HG02623 (cell line): ENCODE measurements around the gene ZNF785.
A peak's percentile ranks its signal among the peaks of the same experiment; 100 is the strongest.

Experiments used
- ATAC-seq: cut with Tn5 transposase; IDR thresholded peaks from one replicate; pipeline ENCODE4 v1.9.1; 2021; ENCODE audit warnings: moderate library complexity; ENCODE audit not compliant: unreplicated experiment

The ZNF785 gene

DNA sequence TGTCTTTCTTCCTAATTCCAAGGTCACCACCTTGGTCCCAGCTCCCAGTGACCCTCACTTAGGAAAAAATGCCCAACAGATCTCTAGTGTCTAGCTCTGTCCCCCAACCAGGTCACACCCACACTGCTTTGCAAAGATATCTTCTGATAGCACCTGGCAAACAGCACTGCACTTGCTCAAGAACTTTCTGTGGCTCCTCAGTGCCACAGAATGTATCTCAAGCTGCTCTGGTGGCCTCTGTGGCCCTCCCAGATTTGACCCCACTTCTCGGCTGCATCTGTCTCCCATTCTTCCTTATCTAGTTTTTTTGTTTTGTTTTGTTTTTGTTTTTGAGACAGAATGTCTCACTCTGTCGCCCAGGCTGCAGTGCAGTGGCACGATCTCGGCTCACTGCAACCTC, 19.0 kb downstream of the ZNF785 start:
- ATAC-seq, result no peak

DNA sequence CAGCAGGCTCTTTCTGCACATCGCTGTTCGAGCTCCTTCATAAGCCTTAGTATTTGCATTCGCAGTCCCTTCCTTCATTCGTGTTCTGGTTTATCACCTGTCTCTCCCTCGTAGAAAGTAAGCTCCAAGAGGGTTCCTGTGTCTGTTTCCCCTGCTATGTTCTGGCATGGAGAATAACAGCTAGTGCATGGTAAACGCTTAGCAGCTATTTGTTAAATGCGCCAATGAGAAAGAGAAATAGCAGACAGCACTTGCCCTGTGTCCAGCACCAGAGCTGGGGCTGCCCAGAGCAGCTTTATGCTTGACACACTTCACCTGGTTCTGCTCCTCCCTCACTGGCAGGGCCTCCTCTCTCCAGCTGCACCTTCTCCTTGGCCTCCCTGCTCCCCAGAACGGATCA, 19.5 kb downstream of the ZNF785 start:
- ATAC-seq, result no peak

DNA sequence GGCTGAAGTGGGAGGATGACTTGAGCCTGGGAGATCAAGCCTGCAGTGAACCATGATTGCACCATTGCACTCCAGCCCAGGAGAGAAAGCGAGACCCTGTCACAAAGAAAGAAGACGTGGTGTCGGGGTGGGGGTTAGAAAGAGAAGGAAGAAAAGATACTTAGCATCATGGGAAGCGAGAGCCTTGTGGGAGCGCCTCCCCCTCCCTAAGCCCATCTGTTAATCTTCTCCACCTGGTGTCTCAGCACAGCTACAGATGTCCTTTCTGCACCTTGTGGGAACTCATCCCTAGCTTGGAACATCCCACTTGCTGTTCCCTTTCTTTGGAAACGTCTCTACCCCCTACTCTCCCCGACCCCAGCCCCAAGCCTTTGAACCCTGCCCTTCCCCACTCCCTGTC, 20.0 kb downstream of the ZNF785 start:
- ATAC-seq, result no peak

DNA sequence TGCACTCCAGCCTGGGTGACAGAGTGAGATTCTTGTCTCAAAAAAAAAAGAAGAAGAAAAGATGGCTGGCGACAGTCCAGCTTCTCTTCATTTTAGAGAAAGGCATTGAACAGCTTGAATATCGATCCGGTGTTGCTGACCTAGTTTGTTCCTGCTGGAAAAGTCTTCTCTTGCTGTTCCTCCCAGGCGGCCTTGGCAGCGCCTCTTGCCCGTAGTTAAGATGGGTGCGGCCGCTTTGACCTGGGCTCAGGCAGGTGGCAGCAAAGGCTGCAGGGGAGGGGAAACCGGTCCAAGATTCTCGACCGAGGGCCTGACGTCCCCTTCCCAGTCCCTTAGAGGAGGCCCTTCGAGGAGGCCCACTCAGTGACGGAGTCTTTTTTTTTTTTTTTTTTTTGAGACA, 23.5 kb downstream of the ZNF785 start:
- ATAC-seq, result no peak

DNA sequence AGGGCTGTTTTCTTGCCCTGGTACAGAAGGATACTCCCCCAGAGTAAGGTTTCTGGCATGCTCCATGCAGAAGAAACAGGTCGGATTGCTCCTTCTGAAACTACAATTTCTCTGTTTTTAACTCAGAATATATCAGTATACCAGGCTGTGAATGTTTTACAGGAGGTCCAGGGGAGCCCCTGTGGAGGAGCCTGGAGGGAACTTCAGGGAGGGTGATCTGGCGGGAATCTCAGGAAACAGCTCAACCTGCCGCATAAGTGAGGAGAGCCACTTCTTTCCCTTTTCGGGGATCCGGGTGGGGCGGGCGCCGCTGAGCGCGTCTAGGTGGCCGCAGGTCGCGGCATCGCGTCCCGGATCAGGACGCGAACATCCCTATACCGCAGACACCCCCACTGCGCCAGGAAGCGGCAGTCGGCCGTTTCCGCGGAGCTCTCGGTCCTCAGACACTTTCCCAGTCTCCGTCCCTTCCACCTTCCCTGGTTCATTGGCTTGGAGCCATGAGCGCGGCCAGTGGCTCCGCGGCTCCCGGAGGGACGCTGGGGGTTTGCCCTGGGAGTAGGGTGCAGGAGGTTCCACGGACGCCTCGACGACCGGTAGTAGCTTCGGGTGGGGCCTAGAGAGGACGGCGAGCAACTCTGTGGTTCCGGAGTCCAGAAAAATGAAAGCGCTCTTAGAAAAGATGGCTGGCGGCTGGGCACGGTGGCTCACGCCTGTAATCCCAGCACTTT, 24.2 kb downstream of the ZNF785 start:
- ATAC-seq, result no peak

DNA sequence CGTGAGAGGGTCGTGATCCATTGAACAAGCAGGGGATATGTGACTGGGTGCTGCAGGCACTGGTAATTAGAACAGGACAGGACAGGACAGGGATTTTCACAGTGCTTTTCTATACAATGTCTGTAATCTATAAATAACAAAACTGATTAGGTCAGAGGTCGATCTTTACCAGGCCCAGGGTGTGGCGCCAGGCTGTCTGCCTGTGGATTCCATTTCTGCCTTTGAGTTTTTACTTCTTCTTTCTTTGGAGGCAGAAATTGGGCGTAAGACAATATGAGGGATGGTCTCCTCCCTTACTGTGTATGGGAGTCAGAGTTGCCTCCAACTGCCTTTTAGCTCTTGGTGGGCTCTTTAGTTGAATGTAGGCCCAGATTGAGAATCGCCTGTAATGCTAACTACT, 25.8 kb downstream of the ZNF785 start:
- ATAC-seq, result no peak

DNA sequence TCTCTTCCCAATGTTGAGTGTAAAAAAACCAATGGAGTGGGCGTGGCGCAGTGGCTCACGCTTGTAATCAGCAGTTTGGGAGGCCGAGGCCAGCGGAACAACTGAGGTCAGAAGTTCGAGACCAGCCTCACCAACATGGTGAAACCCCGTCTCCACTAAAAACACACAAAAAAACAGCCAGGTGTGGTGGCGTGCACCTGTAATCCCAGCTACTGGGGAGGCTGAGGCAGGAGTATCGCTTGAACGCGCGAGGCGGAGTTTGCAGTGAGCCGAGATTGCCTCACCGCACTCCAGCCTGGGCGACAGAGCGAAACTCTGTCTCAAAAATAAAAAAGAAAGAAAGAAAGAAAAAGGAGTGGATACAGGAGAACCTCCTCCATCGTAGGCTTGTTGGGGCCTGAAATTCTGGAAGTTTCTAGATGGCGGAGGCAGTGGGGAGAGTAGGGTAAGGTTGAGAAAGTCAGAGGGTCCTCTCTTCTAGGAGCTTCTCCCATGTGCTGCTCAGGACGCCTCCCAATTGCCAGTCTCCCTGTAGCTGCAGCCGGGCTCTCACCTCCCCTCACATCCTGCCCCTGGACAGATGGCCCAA, 26.6 kb downstream of the ZNF785 start:
- no peak for ATAC-seq

DNA sequence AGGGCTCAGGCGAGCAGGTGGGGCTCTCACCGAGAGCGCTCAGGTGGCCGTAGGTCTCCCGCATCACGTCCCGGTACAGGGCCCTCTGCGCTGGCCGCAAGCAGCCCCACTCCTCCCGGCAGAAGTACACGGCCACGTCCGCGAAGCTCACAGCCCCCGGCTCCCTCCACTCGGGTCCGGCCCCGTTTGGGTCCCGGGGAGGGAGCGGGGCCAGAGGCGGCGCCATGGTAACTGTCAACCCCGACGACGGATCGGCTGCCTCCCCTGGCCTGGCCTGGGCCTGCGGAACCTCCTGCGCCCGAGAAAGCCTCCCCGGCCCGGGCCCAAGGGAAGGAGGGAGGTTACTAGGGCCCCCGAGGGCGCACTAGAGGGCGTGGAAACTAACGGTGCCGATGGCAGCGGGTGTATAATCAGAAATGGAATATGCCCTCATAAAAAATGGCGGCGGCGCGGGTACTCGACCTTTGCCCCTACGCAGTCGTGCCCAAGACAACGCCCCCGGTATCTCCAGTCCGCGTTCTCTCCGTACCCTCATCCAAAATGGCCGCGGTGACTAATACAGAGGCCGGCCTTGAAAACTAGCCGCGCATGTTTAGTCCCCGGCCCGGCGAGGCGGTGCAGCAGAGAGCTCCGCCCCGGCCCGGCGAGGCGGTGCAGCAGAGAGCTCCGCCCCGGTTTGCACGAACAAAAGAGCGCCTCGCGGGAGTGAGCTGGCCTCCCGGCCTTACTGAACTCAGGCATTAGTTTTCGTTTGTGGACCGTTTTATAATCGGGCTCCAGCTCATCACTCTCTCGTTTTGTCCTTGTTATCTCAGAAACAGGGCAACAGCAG, 27.3 kb downstream of the ZNF785 start, which contains the start of gene ZNF764:
TSS of gene ZNF764 (minus strand) at position 418 of the 832 bp plus-strand sequence. CDS start at position 226, 192 bp downstream.
- ATAC-seq, result peak; percentile 79

DNA sequence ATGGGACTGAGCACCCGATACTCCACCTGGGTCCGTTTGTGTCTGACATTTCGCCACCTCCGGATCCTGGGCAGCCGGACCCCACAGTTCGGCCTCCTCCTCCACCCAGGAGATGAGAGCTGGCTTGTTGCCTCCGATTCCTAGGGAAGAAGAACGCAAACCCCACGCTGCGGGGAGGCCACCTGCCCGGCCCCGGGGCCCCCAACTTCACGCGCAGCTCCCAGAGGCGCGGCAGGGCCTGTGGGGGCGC, 27.9 kb downstream of the ZNF785 start:
- ATAC-seq, result no peak

DNA sequence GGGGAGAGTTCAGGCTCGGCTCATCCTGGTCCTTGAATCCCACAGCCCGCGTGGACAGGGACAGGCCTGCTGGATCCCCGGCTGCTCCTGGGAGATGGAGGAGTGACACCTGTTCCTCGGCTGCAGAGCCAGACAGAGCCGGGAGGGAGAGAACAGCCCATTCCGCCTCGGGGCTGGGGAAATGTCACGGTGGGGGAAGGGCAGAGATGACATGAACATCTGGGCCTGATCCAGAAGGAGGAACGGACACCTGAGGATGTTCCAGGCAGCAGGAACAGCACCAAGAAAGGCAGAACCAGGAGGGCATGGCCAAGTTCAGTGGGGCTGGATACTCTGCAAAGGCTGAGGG, 29.4 kb downstream of the ZNF785 start:
- ATAC-seq, result no peak

DNA sequence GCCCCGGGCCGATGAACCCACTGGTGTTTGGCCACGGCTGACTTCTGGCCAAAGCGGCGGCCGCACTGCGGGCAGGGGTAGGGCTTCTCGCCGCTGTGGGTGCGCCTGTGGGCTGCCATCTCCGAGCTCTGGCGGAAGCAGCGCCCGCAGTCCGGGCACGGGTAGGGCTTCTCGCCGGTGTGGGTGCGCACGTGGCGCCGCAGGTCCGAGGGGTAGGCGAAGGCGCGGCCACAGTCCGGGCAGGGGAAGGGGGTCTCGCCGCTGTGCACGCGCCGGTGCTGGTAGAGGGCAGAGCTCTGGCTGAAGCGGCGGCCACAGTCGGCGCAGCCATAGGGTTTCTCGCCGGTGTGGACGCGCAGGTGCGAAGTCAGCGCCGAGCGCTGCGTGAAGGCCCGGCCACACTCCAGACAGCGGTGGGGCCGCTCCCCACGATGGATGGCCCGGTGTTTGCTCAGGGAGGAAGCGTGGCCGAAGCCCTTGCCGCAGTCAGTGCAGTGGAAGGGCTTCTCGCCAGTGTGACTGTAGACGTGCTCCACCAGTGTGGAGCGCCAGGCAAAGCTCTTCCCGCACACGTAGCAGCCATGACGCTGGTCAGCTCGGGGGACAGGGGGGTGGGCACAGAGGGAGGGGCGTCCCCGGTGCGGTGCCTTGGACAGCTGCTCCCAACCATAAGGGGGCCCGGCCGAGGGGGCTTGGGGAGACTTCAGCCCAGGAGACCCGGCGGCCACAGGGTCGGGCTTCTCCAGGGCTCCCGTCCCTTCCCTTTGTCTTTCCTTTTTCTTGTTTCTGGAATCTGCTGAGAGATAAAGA, 30.0 kb downstream of the ZNF785 start:
- ATAC-seq, result no peak

DNA sequence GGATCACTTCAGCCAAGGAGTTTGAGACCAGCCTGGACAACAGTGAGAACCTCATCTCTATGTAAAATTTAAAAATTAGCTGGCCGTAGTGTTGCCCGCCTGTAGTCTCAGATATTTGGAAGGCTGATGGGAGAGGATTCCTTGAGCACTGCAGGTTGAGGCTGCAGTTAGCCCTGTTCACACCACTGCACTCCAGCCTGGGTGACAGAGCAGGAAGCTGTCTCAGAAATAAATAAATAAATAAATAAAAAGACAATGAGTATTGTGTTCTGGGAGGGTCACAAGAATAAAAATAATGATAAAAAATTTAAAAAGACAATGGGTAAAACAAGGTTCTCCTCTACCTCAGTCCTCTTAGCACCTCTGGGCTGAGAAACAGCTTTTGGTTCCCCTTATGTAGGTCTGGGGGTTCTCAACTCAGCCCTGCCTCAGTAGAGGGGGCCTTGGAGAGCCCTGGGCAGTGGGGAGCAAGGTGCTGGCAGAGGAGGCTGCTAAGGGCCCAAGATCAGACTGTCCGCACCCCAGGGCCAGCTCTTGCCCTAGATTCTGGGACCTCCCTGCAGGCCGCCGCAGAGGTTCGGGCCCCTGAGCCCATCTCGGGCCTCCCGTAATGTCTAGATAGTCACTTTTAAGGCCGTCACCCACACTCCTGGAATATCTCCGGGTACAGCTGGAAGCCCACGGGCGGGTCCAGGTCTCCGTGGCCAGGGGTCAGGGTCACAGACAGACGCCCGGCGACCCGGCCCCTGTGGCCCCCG, 30.8 kb downstream of the ZNF785 start:
- no peak for ATAC-seq

DNA sequence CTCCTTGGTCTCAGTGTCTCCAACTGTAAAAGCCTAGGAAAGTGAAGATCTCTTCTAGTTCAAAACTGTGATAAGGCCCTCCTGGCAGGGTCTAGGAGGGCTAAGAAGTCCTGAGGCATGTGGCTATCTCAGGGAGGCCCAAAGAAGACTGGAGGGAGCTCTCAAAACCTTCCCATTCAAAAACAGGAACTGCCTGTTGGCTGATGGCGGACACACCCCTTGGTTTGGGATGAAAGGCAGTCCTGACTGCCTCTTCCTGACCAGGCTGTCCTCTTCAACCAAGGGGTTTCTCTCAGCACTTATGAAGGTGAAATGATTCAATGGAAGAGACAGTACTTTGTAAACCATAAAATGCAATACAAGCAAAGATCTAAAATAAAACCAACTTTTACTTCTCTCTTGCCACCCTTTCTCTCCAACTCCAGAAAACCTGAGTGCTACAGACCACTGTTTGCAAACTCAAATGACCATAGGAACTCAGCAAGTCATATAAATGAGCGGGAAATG, 32.1 kb downstream of the ZNF785 start:
- ATAC-seq, result no peak

DNA sequence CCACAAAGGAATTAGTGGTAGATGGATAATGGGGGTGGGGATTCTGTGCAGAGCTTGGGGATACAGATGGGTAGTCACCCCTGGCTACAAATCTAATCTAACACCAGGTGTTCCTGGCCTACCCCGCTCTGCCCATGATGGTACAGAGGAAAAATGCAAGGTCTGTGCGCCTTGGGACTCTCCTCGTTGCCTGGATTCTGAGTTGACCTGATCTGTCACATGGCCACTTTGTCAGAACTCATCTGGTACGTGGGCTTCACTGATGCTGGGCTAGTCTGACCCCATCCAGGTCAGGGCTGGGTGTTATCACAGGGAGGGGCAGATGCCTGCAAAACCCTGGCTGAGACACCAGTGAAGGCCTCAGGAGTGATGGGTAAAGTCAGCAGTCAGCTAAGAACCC, 32.5 kb downstream of the ZNF785 start:
- no peak for ATAC-seq

DNA sequence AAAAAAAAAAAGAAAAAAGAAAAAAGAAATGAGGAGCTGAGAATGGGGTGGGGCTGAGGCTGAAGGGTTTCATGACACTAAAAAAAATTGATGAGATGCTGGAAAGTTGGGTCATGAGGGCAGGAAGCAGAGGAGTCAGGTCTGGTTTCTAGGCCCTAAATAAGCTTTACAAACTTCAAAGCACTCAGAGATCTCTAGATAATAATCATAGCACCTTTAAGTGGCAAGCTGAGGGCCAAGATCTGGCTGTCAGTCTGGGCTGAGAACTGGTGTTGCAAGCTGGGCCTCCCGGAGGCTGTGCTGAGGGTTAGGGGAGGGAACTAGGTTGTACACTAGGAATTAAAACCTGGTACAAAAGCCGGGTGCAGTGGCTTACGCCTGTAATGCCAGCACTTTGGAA, 33.7 kb downstream of the ZNF785 start:
- ATAC-seq, result no peak

DNA sequence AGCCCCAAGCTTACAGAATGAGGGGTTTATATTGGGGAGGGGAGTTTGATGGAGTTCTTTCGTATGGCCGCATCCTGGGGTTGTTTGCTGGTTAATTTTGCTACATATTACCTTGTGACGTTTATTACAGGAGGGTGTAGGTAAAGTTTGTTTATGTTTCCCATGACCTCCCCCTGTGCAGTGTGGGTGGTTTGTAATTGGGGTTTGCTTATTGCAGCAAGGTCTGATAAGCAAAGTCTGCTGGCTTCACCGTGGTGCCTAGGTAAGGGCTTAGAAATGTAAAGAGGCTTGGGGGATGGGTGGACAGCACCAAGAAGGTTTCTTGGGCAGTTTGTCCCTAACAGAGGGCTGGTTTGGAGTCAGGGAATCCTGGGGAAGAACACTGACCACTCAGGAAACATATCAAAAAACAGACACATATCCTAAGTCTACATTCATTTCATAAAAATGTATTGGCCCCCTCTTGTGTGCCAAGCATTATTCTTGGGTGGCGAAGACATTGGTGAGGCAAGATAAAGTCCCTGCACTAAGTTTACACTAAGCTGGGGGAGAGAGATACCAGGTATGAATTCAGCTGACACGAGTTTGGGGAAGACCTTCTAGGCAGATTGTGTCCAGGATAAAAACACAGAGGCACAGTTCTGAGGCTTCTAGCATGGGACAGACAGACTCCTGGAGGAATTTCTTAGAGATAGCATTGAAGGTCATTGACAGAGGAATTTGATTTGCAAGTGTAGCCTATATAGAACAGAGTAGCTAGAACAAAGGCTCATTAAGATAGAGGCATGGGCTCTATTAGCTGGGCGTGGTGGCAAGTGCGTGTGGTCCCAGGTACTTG, 36.9 kb downstream of the ZNF785 start:
- no peak for ATAC-seq

DNA sequence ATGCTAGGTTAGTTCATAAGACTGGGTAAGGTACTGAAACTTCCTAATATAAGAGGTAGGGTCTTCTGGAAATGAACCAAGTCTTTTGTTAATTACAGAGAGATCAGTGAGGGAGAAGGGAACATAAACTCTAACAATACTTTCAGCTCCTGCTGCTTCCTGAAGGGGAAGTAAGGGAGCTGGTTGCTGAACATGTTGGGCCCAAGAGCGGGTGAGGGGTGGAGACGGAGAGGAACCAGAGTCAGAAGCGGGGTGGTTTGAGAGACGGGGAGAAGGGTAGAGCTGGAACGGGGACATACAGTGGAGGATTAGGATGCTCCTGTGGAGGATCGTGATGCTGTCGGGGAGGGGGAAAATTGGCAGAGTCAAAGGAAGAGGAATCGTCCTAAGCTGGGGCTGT, 39.4 kb downstream of the ZNF785 start:
- no peak for ATAC-seq

DNA sequence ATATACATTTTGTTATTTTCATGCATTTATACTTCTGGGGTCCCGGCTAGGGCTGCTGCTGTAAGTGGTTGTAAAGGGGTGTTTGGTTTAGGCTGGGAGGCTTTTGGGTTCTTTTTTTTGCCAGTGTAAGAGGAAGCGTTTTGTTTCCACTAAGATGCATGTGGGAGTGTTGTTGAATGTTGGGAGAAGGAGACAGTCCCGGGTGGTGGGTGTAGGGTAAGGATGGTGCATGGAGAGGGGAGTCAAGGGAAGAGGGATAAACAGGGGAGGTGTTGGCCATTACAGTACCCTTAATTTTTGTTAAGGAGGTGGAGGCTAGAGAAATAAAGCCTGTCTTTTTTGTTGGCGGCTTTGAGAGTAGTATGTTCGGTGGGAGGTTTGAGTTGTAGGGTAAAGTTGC, 42.4 kb downstream of the ZNF785 start:
- no peak for ATAC-seq

DNA sequence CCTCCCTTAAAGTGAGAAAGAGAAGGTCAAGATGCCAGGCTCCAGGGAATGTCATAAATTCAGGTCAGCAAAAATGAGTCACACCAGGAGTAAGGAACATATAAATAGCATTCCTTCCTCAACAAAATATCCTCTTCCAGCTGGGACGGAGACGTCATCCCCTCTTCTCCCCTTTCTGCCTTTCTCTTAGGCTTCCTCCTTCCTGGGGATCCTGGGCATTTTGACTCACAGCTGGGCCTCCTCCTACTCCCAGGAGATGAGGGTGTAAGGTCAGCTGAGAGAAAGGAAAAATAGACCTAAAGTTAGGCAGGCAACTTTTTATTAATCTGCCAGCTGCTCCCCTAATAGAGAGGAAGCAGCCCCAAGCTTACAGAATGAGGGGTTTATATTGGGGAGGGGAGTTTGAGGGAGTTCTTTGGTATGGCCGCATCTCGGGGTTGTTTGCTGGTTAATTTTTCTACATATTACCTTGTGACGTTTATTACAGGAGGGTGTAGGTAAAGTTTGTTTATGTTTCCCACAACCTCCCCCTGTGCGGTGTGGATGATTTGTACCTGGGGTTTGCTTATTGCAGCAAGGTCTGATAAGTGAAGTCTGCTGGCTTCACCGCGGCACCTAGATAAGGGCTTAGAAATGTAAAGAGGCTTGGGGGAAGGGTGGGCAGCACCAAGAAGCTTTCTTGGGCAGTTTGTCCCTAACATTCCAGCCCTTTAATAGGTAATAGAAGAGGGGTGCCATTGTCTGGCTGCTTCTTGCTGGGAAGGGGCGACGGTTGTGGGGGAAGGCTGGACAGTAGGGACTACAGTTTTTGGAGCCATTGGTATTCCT, 43.8 kb downstream of the ZNF785 start:
- ATAC-seq, result no peak
